HG03342 (cell line): Measurements from ENCODE around the gene XPC.

Experiments used
- ATAC-seq: cut with Tn5 transposase; IDR thresholded peaks from one replicate; pipeline ENCODE4 v1.9.1; 2021; ENCODE audit warnings: mild to moderate bottlenecking, moderate library complexity; ENCODE audit not compliant: unreplicated experiment

The XPC gene

DNA sequence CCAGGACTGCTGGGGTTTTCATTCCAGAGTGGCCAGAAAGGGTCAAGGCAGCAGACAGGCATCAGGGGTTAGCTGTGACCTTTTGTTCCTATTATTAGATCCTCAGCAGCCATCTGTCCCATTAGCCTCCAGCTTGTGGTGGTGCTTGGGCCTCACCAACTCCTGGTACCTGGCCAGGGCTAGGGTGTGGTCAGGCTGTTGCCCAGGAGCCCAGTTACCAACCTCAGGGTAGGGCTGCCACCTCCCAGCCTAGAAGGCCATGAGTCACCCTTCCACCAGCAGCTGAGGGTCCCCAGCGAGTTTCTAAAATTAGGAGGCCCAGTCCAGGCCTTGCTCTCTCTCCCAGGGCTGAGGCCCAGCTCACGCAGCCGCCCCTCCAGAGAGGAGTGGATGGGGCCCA, 41.4 kb downstream of the XPC start:
- ATAC-seq = no peak

DNA sequence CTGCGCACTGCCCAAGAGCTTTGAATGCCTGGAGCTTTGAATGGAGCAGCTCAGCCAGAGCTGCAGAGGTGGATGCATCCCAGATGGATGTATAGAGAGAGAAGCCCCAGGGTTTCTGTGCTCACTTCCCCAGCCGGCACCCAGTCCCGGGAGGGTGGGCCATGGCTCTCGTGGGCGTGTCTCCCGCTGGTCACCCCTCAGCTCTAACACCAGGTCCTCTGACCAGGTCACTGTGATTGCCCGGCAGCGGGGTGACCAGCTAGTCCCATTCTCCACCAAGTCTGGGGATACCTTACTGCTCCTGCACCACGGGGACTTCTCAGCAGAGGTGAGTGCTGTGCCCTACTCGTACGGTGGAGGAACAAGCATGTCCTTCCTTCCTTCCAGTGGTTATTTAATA, 42.8 kb downstream of the XPC start:
- no peak for ATAC-seq

DNA sequence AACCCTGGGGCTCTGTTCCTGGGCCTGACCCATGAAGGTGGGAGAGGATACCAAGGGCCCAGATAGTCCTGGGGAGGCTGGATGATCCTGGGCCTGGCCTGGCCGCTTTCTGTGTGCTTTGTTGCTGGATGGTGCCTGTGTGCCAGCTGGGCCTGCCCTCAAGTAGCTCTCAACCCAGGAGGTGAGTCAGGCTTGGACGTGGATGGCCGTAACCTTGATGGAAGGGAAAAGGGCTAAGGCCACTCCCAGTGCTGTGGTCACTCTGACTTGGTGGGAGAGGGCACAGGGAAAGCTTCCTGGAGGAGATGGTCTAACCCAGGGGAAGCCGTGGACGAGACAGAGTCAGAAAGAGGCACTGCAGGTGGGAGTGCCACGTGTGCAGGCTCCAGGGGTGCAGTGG, 44.1 kb downstream of the XPC start:
- ATAC-seq = no peak

DNA sequence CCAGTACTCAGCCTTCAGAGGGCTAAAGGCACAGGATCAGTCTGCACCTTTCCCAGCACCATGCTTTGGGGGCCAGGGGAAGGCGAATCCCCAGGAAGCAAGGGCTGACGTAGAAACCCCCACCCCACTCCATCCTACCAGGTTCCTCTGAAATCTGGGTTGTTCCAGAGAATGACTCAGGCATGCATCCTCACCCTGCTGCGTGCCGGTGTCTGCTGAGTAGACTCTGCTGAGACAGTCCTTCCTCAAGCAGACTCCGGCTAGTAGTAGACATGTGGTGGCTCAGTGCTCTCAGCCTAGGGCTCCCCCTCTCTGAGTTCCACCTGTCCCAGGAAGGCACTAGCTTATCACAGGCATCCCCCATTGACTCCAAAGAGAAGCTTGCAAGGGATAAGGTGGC, 44.5 kb downstream of the XPC start:
- ATAC-seq = no peak

DNA sequence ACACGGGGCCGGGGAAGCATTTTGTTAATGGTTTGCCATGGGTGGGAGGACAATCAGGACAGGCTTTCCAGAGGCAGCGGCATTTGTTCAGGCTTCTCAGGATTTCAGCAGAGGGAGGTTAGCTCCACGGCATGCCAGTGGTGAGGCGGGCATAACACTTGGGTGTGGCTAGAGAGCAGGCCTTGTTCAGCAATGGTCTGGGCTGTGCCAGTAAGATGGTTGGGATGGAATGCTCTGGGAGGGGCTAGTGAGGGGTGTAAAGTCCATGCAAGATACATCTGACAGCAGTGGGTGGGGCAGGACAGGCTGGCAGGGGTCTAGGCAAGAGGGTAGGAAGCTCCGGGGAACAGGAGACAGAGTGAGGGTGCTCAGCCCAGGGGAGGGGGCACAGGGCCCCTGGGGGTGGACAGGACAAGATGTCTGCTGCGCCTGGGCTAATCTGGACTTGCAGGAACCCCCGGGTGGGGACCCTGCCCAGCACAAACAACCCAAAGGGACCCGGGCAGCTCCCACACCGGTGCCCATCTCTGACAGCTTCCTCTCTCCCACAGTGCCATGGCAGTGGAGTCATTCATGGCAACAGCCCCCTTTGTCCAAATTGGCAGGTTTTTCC, 45.1 kb downstream of the XPC start:
- ATAC-seq = no peak

DNA sequence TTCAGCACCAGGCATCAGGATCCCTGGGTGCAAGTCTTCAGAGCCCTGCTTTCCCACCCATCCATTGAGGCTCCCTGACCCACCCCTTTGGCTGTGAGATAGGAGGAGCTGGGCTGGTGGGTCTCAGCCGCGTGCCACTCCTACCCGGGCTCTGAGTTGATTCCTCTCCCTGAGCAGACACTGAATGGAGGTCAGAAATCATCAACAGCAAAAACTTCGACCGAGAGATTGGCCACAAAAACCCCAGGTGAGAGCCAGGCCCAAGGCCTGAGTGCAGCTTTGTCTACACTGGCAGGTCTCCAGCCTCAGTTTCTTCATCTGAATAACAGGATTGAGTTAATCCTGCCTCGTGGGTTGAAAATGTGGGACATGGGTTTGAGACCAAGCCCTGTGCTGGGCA, 45.7 kb downstream of the XPC start:
- no peak for ATAC-seq

DNA sequence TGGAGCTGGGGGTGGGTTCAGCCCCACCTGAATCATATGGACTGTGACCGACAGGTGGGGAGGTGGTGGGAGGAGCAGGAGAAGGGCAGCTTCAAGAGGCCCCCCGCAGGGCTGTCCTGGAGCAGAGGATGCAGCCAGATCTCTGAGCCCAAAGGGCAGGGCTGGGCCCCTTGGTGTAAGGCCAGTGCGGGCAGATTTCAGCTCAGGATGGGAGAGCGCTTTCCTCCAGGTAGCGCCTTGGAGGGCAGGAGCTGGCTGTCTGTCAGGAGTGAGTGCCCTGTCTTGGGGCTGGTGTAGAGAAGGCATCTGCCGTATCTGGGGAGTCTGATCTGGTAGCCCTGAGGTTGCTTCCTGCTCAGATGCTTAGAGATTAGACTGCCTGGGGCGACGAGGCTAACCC, 46.3 kb downstream of the XPC start:
- ATAC-seq = no peak

DNA sequence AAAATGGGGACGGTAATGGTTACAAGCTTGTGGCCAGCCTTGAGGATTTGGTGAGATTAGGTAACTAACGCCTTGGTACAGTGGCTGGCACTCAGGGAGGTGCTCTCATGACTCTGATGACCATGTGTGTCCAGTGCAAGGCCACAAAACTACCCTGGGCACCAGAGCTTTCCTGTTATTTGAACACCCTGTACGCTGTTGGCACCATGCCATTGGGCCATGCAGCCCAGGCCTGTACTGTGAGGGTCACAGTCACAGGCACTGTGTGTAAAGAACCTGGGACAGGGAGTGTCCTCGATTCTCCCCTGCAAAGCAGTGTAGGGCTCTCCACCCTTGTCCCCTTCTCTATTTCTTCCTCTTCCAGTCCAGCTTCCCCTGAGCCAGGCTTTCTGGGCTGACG, 47.3 kb downstream of the XPC start:
- ATAC-seq = no peak

DNA sequence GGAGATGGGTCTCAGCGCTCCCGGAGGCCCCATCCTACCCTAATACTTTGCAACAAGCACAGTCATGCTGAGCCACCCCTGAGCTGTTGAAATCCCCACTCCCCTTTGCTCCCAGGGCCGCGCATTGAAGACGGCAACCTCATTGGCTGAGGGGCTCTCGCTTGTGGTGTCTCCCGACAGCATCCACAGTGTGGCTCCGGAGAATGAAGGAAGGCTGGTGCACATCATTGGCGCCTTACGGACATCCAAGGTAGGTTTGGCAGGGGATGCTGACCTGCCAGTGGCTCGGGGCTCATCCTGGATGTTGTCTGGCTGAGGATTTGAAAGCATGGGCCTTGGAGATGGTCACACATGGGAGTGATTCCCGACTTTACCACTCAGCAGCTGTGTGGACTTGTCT, 47.7 kb downstream of the XPC start:
- ATAC-seq = no peak

DNA sequence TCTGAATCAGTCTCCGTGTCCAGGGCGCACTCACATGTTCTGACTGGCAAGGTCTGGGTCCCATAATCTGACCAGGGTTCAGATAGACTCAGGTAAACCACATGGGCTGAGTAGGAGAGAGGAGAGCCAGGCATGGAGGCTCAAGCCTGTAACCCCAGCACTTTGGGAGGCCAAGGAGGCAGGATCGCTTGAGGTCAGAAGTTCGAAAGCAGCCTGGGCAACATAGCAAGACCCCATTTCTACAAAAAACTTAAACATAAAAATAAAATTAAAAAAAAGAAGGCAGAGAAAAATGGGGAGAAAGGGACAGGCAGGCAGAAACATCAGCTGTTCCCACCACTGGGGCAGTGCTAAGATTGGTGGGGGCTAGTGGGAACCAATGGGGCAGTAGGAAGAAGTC, 48.2 kb downstream of the XPC start:
- no peak for ATAC-seq

DNA sequence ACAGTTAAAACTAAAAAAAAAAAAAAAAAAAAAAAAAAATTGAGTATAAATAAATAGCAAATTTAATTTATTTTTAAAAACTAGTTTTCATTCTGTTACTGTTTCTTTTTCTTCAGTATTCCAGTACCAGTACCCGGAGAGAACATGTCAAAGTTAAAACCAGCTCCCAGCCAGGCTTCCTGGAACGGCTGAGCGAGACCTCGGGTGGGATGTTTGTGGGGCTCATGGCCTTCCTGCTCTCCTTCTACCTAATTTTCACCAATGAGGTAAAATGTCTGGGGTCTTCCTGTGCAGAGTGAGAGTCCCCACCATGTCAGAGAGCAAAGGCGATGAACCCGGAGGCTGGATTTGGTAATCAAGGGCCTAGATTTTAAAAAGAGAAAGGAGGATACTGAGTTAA, 49.1 kb downstream of the XPC start:
- ATAC-seq = no peak

DNA sequence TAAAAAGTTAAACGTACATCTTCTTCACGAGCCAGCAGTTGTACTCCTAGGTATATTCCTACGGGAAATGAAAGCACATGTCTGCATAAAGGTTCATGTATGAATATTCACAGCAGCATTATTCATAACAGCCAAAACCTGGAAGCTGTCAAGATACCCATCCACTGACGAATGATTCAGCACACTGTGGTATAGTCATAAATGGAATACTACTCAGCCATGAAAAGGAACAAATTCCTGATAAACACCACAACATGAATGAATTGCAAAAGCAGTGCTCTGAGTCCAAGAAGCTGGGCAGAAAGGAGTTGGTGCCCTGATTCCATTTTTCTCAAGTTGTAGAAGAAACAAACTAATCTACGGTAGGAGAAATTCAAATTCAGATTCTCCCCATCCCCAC, 49.7 kb downstream of the XPC start:
- ATAC-seq = no peak

DNA sequence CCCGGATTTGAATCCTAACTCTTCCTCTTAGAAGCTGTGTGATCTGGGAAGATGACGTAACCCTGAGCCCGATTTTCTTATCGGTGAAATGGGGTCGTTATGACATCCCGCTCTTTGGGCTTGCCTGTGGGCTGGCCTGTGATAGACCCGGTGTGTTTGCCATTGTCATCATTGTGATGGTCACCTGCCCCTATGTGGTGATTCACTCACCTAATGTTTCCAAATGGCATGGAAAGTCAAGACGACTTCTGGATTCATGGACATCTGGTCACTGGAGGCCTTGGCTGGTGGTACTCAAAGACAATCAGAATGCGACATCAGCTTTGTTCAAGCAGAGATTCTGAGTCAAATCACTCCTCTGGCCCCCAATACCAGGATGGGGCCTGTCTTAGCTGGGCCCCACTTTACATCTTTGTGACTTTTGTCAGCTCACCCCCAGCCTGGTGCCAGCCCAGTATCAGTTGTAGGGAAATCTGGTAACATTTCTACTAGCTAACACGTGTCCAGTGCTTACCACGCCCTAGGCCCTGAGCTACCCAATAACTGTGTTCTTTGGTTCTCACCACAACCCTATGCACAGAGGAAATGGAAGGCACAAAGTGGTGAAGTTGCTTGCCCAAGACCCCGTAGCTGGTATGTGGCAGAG, 50.8 kb downstream of the XPC start:
- ATAC-seq = no peak

DNA sequence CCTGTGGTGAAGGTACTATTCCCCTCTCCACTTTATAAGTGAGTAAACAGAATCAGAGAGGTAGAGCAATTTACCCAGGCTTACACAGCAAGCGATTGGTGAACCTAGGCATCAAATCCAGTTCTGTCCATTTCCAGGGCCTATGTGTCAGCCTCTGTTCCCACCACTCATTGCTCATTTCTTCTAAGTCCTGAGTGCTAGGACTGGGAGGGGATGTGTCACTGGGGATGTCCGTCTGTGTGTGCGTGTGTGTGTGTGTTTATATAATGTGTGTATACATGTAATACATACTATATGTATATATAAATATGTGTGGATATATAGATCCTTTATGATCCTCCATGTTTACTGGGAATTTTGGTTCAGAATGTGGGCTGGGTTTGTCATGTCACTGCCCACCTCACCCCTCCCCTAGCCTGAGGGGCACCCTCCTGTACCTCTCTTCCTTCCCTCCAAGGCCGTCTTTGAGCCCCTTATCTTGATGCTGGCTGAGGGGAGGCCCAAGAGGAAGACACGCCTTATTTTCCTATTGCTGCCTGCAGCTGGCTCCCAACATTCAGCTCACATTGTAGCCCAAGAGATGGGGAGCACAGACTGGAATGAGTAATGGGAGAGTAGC, 51.4 kb downstream of the XPC start:
- ATAC-seq = no peak

DNA sequence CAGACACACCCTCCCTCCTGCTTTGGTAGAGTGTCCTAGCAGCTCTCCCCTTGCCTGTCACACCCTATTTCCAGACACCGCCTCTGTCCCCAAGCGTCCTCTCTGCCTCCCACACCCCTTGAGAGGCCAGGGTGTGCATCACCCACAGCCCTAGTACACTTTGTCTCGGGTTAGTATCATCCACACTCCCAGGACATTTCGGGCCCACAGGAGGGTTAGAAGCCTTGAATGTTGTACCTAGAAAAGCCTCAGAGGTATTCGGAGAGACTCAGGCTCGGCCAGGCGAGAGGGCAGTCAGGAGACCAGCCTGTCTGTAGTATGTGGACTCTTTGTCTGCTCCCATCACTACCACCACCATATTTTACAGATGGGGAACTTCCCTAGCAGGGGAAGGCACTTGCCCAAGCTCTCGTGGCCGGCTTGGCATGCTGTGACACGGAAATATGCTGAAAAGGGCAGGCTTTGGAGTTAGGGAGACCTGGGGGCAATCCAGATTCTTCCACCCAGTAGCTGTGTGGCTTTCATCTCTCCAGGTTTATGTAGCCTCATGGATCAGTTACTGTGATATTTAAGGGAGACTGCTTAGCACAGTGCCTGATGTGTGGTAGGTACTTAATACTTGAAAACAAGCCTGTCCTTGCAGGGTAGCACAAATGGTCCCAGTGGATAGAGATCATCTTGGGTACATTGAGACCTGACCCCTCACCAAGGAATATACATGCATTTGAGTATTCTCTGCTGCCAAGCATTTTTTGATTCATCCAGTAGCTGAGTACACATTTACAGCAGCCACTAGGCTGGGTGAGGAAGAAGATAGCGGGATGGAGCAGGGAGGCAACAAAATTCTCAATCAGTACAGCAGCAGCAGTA, 52.1 kb downstream of the XPC start:
- ATAC-seq = no peak

DNA sequence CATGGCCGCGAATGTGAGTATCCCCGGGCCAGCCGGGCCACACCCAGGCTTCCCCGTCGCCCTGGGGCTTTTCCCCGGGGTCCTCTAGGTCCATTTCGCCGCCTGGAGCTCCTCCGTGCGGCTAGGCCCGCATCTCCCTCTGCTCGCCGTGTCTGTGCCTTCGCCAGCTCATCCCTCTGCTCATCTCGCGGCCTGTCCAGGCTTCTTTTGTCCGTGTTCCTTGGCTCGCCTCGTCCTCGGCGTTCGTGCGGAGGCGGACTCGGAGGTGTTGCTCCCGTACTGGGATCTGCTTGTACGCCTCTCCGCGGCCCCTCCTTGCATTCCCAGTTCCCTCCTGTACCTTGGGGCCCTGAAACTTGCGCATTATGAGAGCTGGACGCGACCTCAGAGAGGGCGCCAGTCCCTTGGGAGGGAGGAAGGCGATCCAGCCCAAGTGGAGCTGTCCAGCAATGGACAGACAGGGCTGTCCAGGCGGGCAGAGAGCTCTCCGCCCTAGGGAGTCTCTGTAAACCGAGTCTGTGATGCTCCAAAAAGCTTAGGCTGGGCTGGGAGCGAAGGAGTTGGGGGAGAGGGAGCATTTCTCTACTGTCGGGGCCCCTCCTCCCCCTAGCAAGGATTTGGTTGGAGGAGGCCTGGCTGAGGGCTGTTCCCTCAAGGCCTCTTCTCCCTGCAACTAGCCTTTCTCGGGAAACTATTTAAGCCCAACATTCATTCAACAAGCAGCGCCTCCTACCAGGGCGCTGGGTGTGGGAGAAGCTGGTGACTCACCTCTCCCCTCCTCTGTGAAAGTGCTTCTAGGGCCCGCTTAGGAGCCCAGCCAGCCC, 53.0 kb downstream of the XPC start:
- ATAC-seq = peak; percentile 26

DNA sequence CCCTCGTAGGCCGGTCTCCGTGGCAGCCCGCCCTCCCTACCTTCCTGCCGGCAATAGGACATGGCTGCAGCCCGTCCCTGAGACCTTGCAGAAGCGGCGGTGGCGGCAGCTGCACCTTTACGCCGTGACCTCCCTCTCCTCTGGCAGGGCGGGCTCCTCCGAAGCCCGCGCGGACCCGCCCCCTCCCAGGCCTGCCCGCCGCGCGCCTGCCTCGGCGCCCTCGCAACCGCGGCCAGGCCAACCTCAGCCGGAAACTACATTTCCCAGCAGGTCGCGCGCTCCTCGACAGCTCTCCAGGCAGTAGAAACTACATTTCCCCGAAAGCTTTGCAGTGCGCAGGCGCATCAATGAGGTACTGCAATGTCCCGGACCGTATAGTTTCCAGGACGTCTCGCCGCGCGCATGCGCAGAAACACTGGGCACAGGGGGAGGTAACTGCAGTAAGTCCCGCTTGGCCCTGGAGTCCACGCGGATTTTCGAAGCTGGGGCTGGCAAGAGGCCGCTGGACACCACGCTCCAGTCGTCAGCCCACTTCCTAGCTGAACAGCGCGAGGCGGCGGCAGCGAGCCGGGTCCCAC, 53.7 kb downstream of the XPC start, which contains the start of the genes CHCHD4 and TMEM43:
TSS of gene CHCHD4 (minus strand) at position 256 of the 578 bp plus-strand sequence. CDS start at position 62, 194 bp downstream.
TSS of gene TMEM43 (plus strand) at position 438 of the 578 bp plus-strand sequence. CDS start 142 bp downstream, outside the sequence.
- peak; percentile 90 for ATAC-seq

DNA sequence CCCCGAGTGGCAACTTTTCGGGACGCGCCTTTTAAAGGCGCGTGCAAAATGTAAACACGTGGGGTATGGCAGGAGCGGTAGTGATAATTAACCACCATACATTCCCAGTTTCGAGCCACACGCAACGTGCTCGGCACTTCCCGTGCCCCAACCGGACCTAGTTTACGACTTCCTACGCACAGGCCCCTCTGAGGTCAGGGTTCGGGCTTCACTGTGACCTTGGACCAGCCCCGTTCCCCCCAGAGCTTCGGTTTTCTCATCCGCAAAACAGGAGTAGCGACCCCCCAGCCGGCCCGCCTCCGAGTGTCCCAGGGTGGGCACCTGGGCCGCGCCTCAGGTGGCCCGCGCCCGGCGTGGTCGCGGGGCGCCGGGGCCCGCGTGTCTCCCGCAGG, 54.2 kb downstream of the XPC start:
- ATAC-seq = peak; percentile 35

DNA sequence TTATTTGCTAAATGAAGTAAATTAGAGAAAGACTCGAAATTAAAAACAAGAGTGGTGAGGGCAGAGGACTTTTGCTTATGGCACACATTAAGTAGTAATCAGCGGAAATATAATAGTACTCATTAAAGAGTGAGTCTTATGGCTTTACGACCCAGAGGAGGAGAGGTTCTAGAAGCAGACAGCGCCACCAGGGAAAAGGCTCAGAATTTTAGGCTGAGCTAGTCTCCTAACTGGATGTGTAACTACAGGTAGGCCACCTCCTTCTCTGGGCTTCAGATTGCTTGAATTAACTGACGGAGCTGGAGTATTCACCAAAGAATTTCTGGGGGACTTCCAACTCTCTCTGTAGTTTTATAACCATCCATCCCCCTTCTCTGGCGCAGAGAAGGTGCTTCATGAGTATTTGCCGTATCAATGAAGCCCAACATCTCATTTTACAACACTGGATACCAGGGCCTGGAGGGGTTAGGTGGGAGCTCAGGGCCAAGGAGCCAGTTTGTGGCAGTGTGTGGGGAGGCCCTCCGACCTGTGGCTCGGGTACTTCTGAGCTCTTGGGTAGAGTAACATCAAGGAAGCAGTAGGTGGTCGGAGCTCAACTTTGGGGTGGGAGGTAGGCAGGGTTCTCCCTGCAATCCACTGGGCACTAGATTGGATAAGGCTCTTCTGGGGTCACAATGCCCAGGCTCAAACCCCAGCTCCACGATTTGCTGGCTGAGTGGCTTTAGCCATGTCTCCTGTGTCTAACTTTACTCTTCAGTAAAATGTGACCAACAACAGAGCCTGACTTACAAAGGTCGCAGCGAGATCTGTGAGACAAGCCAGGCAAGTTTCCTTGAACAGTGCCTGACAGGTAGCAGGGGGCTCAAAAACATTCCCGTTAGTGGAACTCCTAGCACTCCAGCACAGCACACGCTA, 54.8 kb downstream of the XPC start:
- no peak for ATAC-seq
